Right lung (tissue), 10 donors: ENCODE results near the gene AK5. TPM values are rescaled to one million over a fixed set of nuclear protein-coding genes. Genes with fewer than 3 reads are reported as not detected.

Experiments
- DNase-seq, 2 donors: peaks; one replicate each; pipeline ENCODE4 v3.0.0-alpha.2; 2013
- long read RNA-seq, 8 donors: transcript quantifications; one replicate each; lab custom pipeline, GENCODE V29; 2026
- polyA plus RNA-seq, 5 donors: library from polyadenylated mRNA; unstranded; fragments of 120-200 nt; gene quantifications; one replicate each; pipeline versions ENCODE4 v1.2.1 to v1.2.3, GENCODE V29; 2013; ENCODE audit warnings: inconsistent platforms in 1 of 5, low replicate concordance in 1 of 5; ENCODE audit not compliant: insufficient read length in 5 of 5, insufficient read depth in 1 of 5

The AK5 gene
- 1 to 10 TPM in 2 of 5 donors, under 1 TPM in 3; 0.46 to 1.2 (median 0.84) TPM for polyA plus RNA-seq
- long read RNA-seq, donor 1, partial matches to known transcripts, result 19 of 19 reads
- long read RNA-seq, donor 1, other reads (novel, unspliced or antisense), result 0 of 19 reads
- long read RNA-seq, donor 2, result 0 reads
- long read RNA-seq, donor 3, result 0 reads
- long read RNA-seq, donor 4, result 0 reads
- long read RNA-seq, donor 5, result 0 reads
- long read RNA-seq, donor 6, result 0 reads
- long read RNA-seq, donor 7, result 0 reads
- long read RNA-seq, donor 8, result 0 reads

DNA sequence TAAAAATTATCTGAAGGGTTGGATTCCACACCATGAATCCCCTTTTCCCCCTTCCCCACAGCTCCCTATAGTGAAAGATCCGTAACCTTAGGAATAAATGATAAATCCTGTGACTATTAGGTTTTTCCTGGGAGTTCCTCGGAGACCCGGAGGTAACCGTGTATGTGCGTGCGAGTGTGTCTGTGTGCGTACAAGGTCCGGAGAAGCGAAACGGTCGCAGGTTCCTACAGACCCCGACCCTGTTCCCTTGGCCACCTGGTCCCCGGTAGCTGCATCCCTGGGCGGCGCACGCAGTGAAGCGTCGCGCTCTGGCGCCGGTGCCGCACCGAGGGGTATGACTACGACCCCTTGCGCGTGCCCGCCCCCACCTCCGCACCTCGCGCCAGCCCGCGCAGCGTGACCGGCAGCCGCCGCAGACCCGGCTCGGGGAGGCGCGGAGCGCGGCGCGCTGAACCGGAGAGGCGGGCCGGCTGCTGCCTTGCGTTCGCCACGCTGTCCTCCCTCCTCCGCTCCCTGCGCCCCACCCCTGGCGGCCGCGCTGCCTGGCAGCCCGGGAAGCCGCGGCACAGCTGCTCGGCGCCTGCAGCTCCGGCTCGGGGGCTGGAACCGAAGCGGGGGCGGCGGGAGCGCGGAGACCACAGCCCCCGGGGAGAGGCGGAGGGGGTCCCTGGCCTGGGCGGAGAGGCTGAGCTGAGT, at the start of gene AK5:
AK5 (plus strand) TSS at position 529 of the 696 bp plus-strand sequence. CDS start 295 bp downstream, outside the sequence.
- peak in 1 of 2 donors; percentile 21 for DNase-seq

- no peak for DNase-seq
Observed at GRCh38 chr1:77232829-77233228, 49.0 kb upstream of the AK5 start.

DNA sequence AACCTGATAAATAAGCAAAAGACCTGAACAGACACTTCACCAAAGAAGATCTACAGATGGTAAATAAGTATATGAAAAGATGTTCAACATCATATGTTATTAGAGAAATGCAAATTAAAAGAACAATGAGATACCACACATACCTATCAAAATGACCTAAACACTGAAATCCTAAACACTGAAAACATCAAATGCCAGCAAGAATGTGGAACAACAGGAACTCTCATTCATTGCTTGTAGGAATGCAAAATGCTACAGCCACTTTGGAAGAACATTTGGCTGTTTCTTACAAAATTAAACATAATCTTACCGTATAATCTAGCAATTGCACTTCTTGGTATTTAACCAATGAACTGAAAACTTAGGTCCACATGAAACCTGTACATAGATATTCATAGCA, 47.7 kb upstream of the AK5 start:
- DNase-seq, result no peak

GRCh38 chr1:77234943-77235342, 46.9 kb upstream of the AK5 start:
- DNase-seq, result no peak

DNA sequence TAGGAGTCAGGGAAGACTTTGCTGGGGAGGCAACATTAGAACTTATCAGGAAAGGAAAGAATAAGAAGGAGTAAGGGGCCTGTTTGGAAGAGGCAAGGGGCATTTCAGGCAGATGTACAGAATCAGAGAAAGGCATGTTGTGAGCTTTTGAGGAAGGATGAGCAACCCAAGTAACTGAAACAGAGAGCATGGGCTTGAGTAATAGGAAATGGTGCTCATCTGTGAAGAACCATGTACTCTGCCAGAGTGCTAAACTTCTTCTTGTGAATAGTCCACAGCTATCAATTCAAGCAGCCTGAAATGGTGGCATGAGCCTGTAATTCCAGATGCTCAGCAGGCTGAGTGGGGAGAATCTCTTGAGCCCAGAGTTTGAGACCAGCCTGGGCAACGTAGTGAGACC, 43.4 kb upstream of the AK5 start:
- no peak for DNase-seq

GRCh38 chr1:77239311-77239710, 42.5 kb upstream of the AK5 start:
- no peak for DNase-seq

DNA sequence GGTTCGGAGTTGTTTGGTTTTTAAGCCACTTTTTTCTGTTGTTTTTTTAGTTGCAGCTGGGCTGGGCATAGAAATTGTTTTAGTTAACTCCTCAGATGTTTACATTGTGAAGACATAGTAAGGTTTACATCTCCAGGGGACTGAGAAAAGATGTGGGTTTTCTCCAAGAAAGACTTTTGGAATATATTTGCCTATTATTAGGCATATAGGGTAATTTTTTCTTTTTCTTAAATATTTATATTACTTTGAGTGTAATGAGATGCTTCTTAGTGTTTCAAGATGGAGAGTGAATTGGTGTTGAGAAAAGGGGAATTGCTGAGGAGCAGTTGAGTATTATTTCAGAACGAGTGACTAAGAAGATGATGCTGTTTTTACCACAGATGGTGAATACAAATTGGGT, 36.0 kb upstream of the AK5 start:
- DNase-seq, result no peak

- DNase-seq, result no peak
Observed at GRCh38 chr1:77250126-77250525, 31.7 kb upstream of the AK5 start.

GRCh38 chr1:77253211-77253610, 28.6 kb upstream of the AK5 start:
- DNase-seq, result no peak

DNA sequence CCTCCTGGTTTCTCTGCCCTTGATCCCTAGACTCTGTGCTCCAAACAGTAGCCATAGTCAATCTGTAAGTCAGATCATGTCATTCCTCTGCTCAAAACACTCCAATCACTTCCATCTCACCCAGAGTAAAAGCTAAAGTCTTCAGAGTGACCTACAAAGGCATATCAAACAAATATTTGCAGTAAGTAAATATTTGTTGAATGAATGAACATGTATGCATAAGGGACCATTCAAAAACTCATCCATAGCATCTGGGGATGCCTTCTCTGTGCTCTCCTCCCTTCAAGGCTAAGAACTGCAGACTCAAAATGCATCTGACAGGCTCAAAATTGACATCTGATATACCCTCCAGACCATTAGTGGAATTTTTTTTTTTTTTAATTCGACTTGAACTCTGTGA, 18.1 kb upstream of the AK5 start:
- no peak for DNase-seq

GRCh38 chr1:77265180-77265579, 16.6 kb upstream of the AK5 start:
- DNase-seq, result no peak

DNA sequence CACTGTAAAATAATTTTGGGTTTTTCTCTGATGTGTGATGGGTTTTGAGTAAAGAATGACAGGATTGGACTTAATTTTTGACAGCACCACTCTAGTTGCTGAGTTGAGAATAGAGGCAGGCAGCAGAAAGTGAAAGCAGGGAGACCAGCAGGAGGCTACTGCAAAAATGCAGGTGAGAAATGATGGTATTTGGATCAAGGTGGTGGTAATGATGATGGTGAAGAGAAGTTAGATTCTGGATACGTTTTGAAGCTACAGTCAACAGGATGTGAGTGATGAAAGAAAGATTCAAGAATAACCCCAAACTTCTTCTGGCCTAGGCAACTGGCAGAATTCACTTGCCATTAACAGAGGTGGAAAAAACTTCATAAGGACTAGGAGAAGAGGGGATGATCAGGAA, 14.8 kb upstream of the AK5 start:
- DNase-seq, result no peak

DNA sequence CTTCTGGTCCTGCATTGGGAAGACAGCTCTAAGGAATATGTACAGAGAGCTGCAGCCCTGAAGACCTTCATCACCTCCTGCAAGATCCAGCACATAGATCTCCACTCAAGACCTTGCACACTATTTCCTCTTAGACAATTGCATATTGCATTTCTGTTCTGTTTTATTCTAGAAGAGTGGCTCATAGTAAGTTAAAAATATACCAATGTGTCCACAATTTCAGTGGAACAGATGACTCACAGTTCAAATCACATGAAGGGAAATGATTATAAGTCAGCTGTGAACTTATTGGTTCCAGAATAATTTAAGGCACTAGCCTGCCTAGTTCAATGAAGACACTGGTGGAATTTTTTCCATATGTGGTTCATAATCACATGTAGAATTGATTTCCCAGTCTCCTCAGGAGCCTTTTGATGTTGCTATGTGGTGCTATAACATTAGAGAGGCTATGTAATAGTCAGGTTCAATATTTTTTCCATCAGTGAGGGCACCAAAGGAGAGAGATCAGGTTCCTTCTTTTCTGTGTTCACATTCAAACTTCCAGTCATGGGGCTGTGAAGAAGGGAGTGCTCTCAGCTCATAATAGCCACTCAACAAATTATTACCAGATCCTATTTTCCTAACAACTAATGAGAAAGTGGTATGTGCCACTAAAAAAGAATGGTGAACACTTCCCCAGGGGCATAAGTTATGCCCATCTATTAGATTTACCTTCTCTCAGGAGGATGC, 9.8 kb upstream of the AK5 start:
- DNase-seq, result no peak

- no peak for DNase-seq
Observed at GRCh38 chr1:77273891-77274290, 7.9 kb upstream of the AK5 start.

DNA sequence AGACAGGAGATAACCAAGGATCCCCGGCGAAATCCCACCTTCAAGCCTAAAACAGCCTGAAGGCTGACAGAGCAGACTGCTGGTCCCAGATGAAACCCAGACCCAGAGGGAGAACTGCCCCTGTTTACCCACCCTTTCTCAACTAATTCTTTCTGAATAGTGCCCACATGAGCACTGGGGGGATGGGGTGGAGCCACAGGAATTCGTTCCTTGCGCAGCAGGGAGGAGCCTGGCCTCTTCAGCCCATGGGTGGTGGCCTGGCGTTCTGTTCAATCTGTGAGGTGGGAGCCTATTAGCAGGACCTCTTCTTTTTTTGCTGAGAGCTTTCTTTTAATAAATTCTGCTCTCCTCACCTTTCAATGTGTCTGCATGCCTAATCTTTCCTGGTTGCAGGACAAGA, 6.6 kb upstream of the AK5 start:
- DNase-seq, result no peak

GRCh38 chr1:77276941-77277340, 4.9 kb upstream of the AK5 start:
- no peak for DNase-seq

DNA sequence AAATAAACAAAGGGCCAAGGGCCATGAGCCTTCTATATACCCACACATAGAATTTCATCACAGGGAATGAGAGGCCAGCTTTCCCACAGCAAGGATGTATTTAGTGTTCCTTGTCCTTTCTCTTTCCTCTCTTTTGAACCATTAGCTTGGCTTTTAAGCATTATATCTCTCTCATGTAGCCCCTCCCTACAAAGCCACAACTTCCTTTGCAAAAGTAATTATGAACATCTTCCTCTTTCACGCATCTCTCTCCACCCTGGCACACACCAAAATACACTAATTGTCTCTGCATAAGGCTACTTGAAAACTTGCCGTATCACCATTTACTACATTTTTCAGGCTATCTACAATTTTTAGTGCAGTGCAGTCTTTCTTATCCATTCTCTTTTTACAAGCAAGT, 1.9 kb upstream of the AK5 start:
- DNase-seq, result no peak

DNA sequence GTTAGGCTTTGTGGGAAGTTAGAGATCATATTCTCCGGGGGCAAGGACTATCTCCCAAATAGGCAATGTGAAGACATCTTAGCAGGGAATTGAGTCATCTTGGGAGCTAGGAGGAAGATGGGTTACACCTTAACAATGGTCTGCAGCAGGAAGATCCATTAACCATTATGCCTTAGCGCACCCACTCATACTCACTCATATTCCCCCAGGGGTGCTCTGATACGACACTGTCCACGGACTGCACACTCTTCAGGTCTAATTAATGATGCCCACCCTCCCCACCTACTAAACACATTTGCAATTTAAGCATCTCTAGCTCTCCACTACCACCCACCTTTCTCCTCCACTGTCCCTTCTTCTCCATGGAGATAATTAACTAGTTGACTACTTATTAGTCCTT, 857 bp upstream of the AK5 start:
- DNase-seq, result no peak

GRCh38 chr1:77282187-77282865, 507 bp downstream of the AK5 start:
- peak in 1 of 2 donors; percentile 5 for DNase-seq

DNA sequence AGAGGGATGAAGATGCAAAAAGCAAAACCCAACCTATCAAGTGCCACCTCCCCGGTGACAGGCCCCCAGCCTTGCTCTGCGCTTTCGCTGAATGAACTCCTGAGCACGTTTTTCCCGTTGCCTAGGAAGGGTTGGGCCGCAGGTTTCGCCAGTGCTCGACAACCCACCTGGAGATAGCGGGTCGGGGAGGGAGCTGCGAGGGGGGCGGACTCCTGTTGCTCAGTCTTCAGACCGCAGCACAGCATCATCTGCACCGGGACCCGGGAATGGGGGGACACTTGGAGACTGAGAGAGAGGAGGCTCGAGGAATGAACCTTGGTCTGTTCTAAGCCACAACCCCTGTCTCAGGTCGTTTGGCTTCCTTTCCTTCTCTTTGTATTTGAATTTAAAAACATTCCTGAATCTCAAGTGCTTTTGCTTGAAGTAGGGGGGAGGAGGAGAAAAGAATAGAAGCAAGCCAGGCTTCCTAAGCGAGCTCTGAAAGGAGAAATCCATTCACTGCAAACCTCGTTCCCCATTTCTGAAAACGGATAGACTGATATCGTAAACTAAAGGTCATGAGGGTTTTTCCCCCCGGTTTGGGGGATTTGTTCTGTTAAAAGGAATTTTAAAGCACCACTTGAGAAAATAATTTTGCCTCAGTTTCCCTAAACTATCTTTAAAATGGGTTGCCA, 1.2 kb downstream of the AK5 start:
- DNase-seq, result no peak

- DNase-seq, result no peak
Observed at GRCh38 chr1:77283701-77284425, 2.0 kb downstream of the AK5 start.
